ENCODE results near the gene LRRC47.

Gene LRRC47

DNA sequence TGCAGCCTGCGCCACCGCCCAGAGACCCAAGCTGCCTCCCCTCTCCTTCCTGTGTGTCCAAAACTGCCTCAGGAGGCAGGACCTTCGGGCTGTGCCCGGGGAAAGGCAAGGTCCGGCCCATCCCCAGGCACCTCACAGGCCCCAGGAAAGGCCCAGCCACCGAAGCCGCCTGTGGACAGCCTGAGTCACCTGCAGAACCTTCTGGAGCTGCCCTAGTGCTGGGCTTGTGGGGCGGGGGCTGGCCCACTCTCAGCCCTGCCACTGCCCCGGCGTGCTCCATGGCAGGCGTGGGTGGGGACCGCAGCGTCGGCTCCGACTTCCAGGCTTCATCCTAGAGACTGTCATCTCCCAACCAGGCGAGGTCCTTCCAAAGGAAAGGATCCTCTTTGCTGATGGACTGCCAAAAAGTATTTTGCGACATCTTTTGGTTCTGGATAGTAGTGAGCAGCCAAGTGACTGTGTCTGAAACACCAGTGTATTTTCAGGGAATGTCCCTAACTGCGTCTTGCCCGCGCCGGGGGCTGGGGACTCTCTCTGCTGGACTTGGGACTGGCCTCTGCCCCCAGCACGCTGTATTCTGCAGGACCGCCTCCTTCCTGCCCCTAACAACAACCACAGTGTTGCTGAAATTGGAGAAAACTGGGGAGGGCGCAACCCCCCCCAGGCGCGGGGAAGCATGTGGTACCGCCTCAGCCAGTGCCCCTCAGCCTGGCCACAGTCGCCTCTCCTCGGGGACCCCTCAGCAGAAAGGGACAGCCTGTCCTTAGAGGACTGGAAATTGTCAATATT, 63.0 kb downstream of the LRRC47 start:
- H3K27ac ChIP-seq = no peak overlapping the region
- TF ChIP-seq ZFX (IDR thresholded peaks at IDR 0.05; ENCODE audit: borderline replicate concordance) (no peak), CTCF (IDR thresholded peaks at IDR 0.05) (no peak)

GRCh38 chr1:3732434-3733093, 63.7 kb downstream of the LRRC47 start:
- no peak overlapping the region for H3K27ac ChIP-seq
- TF ChIP-seq ZFX (IDR thresholded peaks at IDR 0.05; ENCODE audit: borderline replicate concordance) (no peak), CTCF (IDR thresholded peaks at IDR 0.05) (no peak)

DNA sequence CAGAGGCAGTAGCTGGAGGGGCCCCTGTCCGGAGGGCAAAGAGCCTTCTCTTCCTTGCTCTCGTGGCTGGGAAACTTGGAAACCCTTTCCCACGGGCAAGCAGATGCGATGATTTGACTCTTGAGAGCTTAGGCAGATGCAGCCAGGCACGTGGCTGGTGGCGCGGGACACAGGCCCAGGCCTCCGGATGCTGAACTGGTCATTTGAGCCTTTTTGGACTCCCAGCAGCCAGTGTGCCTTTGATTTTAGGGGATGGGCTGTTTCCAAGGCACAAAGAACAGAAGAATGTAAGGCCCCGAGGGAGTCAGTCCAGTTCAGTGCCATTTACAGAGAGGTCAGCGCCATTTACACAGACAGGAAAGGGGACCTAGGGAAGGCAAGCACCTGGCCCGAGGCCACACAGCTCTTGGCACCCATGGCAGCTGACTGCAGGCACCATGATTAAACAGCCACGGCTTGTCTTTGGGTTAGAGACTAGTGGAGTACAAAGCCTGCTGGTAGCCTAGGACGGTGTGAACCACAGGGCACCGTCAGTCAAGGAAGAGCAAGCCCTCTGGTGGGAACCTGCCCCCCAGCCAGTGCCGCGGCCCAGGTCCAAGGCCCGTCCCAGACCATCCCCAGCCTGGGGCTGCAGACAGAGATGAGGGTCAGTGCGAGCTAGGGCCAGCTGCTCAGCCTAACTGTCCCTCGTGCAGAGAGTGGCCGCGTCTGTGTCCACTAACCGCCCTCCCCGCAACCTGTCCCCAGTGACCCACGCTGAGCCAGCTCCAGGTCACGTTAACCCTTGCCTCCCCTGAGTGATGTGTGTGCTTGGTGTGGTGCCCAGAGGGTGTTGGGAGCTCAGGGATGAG, 64.5 kb downstream of the LRRC47 start:
- no peak overlapping the region for H3K27ac ChIP-seq
- no peak for TF ChIP-seq CTCF (IDR thresholded peaks at IDR 0.05)
- no peak for TF ChIP-seq ZFX (IDR thresholded peaks at IDR 0.05; ENCODE audit: borderline replicate concordance)

DNA sequence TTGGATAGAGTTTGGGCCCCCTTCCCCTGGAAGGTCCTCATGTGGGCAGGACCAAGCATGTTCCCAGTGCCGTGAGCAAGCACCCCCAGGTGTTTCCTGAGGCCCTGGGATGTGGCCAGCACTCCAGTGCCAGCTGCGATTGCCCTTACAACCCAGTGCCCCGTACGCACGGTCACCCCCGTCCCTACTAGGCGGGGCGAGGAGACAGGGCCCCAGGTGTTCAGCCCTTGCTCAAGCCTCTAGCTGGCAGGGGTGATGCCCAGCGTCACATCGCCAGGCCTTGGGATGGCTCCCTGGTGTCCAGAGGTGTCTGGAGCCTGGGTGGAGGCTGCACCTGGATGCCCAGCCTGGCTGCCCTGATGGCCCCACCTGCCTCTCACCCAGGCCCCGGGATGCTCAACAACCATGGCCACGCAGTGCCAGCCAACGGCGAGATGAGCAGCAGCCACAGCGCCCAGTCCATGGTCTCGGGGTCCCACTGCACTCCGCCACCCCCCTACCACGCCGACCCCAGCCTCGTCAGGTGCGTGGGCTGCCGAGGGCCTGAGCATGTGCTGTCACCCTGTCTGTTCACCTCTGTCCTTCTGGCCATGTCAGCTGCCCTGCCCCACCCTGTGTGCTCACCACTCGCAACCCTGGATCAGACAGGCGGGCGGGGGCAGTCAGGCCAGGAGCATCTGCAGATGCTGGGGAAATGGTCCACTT, 65.6 kb downstream of the LRRC47 start:
- H3K27ac ChIP-seq = no peak overlapping the region
- TF ChIP-seq CTCF (IDR thresholded peaks at IDR 0.05) = no peak
- no peak for TF ChIP-seq ZFX (IDR thresholded peaks at IDR 0.05; ENCODE audit: borderline replicate concordance)

GRCh38 chr1:3729594-3730542, 66.4 kb downstream of the LRRC47 start:
- TF ChIP-seq ZFX (IDR thresholded peaks at IDR 0.05; ENCODE audit: borderline replicate concordance) = no peak
- no peak for TF ChIP-seq CTCF (IDR thresholded peaks at IDR 0.05)
- H3K27ac ChIP-seq = no peak overlapping the region

Data from 22Rv1 (cell line).